Liver (tissue), 3 donors: Measurements from ENCODE around the gene BIN1.
A peak's percentile ranks its signal among the peaks of the same experiment; 100 is the strongest.

Experiments used
- ATF3 ChIP-seq: IDR thresholded peaks from 2 replicates; pipeline ENCODE4 v1.6.1; 2016; ENCODE audit warnings: antibody characterized with exemption
- CTCF ChIP-seq: fragments of 150-350 bp; IDR thresholded peaks from 2 replicates; pipeline ENCODE4 v1.5.1; 2017; ENCODE audit warnings: improper control_type of control experiment, low read depth, low read length; ENCODE audit not compliant: missing input control
- FOXA1 ChIP-seq: IDR thresholded peaks from 2 replicates; pipeline ENCODE4 v1.6.1; 2016; ENCODE audit warnings: antibody characterized with exemption
- FOXA2 ChIP-seq: IDR thresholded peaks from 2 replicates; pipeline ENCODE4 v1.6.1; 2016; ENCODE audit warnings: antibody characterized with exemption
- GABPA ChIP-seq, 2 donors: IDR thresholded peaks in 1 of 2; conservative IDR thresholded peaks in 1 of 2; 2 replicates each; pipeline ENCODE4 v1.6.1; 2016; ENCODE audit warnings: antibody characterized with exemption in 2 of 2, mild to moderate bottlenecking in 1 of 2, moderate library complexity in 1 of 2
- RXRA ChIP-seq, 2 donors: IDR thresholded peaks; 2 replicates each; pipeline ENCODE4 v1.6.1; 2017 to 2018; ENCODE audit warnings: antibody characterized with exemption in 2 of 2, mild to moderate bottlenecking in 1 of 2
- SP1 ChIP-seq: IDR thresholded peaks from 2 replicates; pipeline ENCODE4 v1.6.1; 2018; ENCODE audit warnings: antibody characterized with exemption, mild to moderate bottlenecking
- TAF1 ChIP-seq: conservative IDR thresholded peaks from 2 replicates; pipeline ENCODE4 v1.6.1; 2016; ENCODE audit warnings: antibody characterized with exemption, mild to moderate bottlenecking
- YY1 ChIP-seq: IDR thresholded peaks from 2 replicates; pipeline ENCODE4 v1.6.1; 2016; ENCODE audit warnings: antibody characterized with exemption, mild to moderate bottlenecking
- ZBTB33 ChIP-seq: IDR thresholded peaks from 2 replicates; pipeline ENCODE4 v1.6.1; 2016; ENCODE audit warnings: antibody characterized with exemption
- TF ChIP-seq, protein P1 (sequence below): IDR thresholded peaks from 2 replicates; pipeline ENCODE4 v1.6.1; 2016; ENCODE audit warnings: antibody characterized with exemption
- TF ChIP-seq, protein P2 (sequence below): IDR thresholded peaks from 2 replicates; pipeline ENCODE4 v1.6.1; 2016; ENCODE audit warnings: antibody characterized with exemption, mild to moderate bottlenecking
- donor health status: healthy.
- donor health status: healthy.

- TF ChIP-seq FOXA1 = no peak
- peak; percentile 82 for TF ChIP-seq CTCF
- TF ChIP-seq, protein P1, sequence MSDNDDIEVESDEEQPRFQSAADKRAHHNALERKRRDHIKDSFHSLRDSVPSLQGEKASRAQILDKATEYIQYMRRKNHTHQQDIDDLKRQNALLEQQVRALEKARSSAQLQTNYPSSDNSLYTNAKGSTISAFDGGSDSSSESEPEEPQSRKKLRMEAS = no peak
- no peak for TF ChIP-seq FOXA2
- TF ChIP-seq GABPA (IDR thresholded peaks at IDR 0.05 in 1 of 2, conservative IDR thresholded peaks at IDR 0.05 in 1 of 2) = peak in 1 of 2 donors; percentile 80
- TF ChIP-seq RXRA (IDR thresholded peaks at IDR 0.05) = peak; percentile 55 to 70
- no peak for TF ChIP-seq ATF3
- no peak for TF ChIP-seq ZBTB33
- TF ChIP-seq YY1 = no peak
- TF ChIP-seq SP1 = peak; percentile 55
- TF ChIP-seq, protein P2, sequence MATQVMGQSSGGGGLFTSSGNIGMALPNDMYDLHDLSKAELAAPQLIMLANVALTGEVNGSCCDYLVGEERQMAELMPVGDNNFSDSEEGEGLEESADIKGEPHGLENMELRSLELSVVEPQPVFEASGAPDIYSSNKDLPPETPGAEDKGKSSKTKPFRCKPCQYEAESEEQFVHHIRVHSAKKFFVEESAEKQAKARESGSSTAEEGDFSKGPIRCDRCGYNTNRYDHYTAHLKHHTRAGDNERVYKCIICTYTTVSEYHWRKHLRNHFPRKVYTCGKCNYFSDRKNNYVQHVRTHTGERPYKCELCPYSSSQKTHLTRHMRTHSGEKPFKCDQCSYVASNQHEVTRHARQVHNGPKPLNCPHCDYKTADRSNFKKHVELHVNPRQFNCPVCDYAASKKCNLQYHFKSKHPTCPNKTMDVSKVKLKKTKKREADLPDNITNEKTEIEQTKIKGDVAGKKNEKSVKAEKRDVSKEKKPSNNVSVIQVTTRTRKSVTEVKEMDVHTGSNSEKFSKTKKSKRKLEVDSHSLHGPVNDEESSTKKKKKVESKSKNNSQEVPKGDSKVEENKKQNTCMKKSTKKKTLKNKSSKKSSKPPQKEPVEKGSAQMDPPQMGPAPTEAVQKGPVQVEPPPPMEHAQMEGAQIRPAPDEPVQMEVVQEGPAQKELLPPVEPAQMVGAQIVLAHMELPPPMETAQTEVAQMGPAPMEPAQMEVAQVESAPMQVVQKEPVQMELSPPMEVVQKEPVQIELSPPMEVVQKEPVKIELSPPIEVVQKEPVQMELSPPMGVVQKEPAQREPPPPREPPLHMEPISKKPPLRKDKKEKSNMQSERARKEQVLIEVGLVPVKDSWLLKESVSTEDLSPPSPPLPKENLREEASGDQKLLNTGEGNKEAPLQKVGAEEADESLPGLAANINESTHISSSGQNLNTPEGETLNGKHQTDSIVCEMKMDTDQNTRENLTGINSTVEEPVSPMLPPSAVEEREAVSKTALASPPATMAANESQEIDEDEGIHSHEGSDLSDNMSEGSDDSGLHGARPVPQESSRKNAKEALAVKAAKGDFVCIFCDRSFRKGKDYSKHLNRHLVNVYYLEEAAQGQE = no peak
- TF ChIP-seq TAF1 = no peak
Observed at GRCh38 chr2:127067620-127068350, 39.2 kb downstream of the BIN1 start.
